SK-N-SH (cell line): ENCODE results near the gene ERC2. TPM values are rescaled to one million over a fixed set of nuclear protein-coding genes. Genes with fewer than 3 reads are reported as not detected.

Source experiments
- CTCF ChIA-PET: fragments of 300-600, 350-600 bp; formaldehyde crosslinking; extraction: SDS; loops from one replicate; lab custom pipeline; 2021; lab: Yijun Ruan, JAX
- POLR2A ChIA-PET: fragments of 350-600 bp; sonication (Branson Sonifier 250); formaldehyde crosslinking; extraction: SDS; loops from one replicate; lab custom pipeline; 2020; ENCODE audit warnings: antibody characterized with exemption, inconsistent platforms; lab: Yijun Ruan, JAX
- DNase-seq: peaks from one replicate; pipeline ENCODE4 v3.0.0; 2012
- H2AFZ ChIP-seq: fragments of 200-600 bp; sonication (generic); 2 replicates; pipeline ENCODE4 v1.8.1; 2016; ENCODE audit warnings: antibody characterized with exemption, mild to moderate bottlenecking, low read depth
- H3F3A ChIP-seq: fragments of 200-600 bp; sonication (generic); replicated peaks from 2 replicates; pipeline ENCODE3; 2016; ENCODE audit warnings: antibody characterized with exemption, mild to moderate bottlenecking; ENCODE audit not compliant: insufficient read depth
- H3K27ac ChIP-seq, 2 experiments: fragments of 200-500 bp in 1 of 2; fragments of 200-600 bp in 1 of 2; sonication (Bioruptor generic) in 1 of 2; sonication (generic), shearing (Covaris generic) in 1 of 2; 2 replicates each; pipeline versions ENCODE4 v1.5.1 to v1.6.1; 2014 to 2016; ENCODE audit warnings: low read depth in 2 of 2, inconsistent platforms in 1 of 2, low read length in 1 of 2, mild to moderate bottlenecking in 1 of 2, mixed read lengths in 1 of 2
- H3K27me3 ChIP-seq: fragments of 200-600 bp; sonication (generic), shearing (Covaris generic); 2 replicates; pipeline ENCODE4 v1.6.1; 2016; ENCODE audit warnings: mixed run types; ENCODE audit not compliant: insufficient read depth
- H3K36me3 ChIP-seq, 2 experiments: fragments of 200-500 bp in 1 of 2; fragments of 200-600 bp in 1 of 2; sonication (Bioruptor generic) in 1 of 2; sonication (generic) in 1 of 2; replicated peaks in 1 of 2; 2 replicates each; pipeline versions ENCODE3 to v1.5.1; 2014 to 2016; ENCODE audit warnings: low read length in 1 of 2, mild to moderate bottlenecking in 1 of 2; ENCODE audit not compliant: insufficient read depth in 2 of 2, control insufficient read depth in 1 of 2
- H3K4me1 ChIP-seq, 2 experiments: fragments of 200-500 bp in 1 of 2; fragments of 200-600 bp in 1 of 2; sonication (Bioruptor generic) in 1 of 2; sonication (generic), shearing (Covaris generic) in 1 of 2; 2 replicates each; pipeline versions ENCODE4 v1.5.1 to v1.6.1; 2014 to 2016; ENCODE audit warnings: low read depth in 1 of 2, low read length in 1 of 2, mixed run types in 1 of 2; ENCODE audit not compliant: insufficient read depth in 2 of 2, control insufficient read depth in 1 of 2
- H3K4me2 ChIP-seq: fragments of 200-600 bp; sonication (generic), shearing (Covaris generic); 2 replicates; pipeline ENCODE4 v1.6.1; 2017; ENCODE audit warnings: mixed run types
- H3K4me3 ChIP-seq, 2 experiments: fragments of 200-500 bp in 1 of 2; fragments of 200-600 bp in 1 of 2; sonication (Bioruptor generic) in 1 of 2; sonication (generic), shearing (Covaris generic) in 1 of 2; 2 replicates each; pipeline versions ENCODE4 v1.5.1 to v1.8.1; 2014 to 2016; ENCODE audit warnings: low read depth in 2 of 2, inconsistent platforms in 1 of 2, low read length in 1 of 2, mild to moderate bottlenecking in 1 of 2, mixed read lengths in 1 of 2, moderate library complexity in 1 of 2
- H3K79me2 ChIP-seq: fragments of 200-600 bp; sonication (generic); 2 replicates; pipeline ENCODE4 v1.8.1; 2017; ENCODE audit warnings: mild to moderate bottlenecking; ENCODE audit not compliant: insufficient read depth
- H3K9ac ChIP-seq: fragments of 200-600 bp; sonication (generic); 2 replicates; pipeline ENCODE4 v1.6.1; 2017; ENCODE audit warnings: mixed run types
- H3K9me2 ChIP-seq: fragments of 200-600 bp; sonication (generic); 2 replicates; pipeline ENCODE4 v1.6.1; 2017; ENCODE audit warnings: mixed run types
- H3K9me3 ChIP-seq: fragments of 200-600 bp; sonication (generic); 2 replicates; pipeline ENCODE4 v1.6.1; 2017; ENCODE audit warnings: mixed run types, mild to moderate bottlenecking, moderate library complexity
- H4K20me1 ChIP-seq: fragments of 200-600 bp; sonication (generic); 2 replicates; pipeline ENCODE4 v1.6.1; 2017; ENCODE audit warnings: mild to moderate bottlenecking, mixed run types; ENCODE audit not compliant: insufficient read depth
- ELF1 ChIP-seq: IDR thresholded peaks from 2 replicates; pipeline ENCODE4 v1.4.0; 2012
- FOXJ3 ChIP-seq: sonication (generic); formaldehyde crosslinking; IDR thresholded peaks from 2 replicates; pipeline ENCODE4 v1.5.1; 2020; ENCODE audit warnings: mild to moderate bottlenecking, missing genetic modification reagents
- FOXM1 ChIP-seq: IDR thresholded peaks from 2 replicates; pipeline ENCODE4 v1.4.0; 2012; ENCODE audit warnings: low read depth, mild to moderate bottlenecking
- GABPA ChIP-seq: IDR thresholded peaks from 2 replicates; pipeline ENCODE4 v1.4.0; 2012; ENCODE audit warnings: low read depth, mild to moderate bottlenecking
- GATA2 ChIP-seq: sonication (generic); formaldehyde crosslinking; IDR thresholded peaks from 2 replicates; pipeline ENCODE4 v1.5.0; 2020; ENCODE audit warnings: mild to moderate bottlenecking, missing genetic modification reagents
- IRF3 ChIP-seq: fragments of 150-350 bp; IDR thresholded peaks from 2 replicates; pipeline ENCODE4 v1.6.1; 2016; ENCODE audit warnings: mild to moderate bottlenecking, low read depth, low read length
- JUND ChIP-seq: IDR thresholded peaks from 2 replicates; pipeline ENCODE4 v1.4.0; 2012
- MEF2A ChIP-seq: IDR thresholded peaks from 2 replicates; pipeline ENCODE4 v1.4.0; 2012; ENCODE audit warnings: low read depth, borderline replicate concordance
- MXI1 ChIP-seq: IDR thresholded peaks from 2 replicates; pipeline ENCODE4 v1.6.1; 2012; ENCODE audit warnings: mild to moderate bottlenecking, low read depth, low read length, improper control_type of control experiment
- NFIC ChIP-seq: IDR thresholded peaks from 2 replicates; pipeline ENCODE4 v1.4.0; 2012; ENCODE audit warnings: borderline replicate concordance
- RXRA ChIP-seq: IDR thresholded peaks from 2 replicates; pipeline ENCODE4 v1.4.0; 2012; ENCODE audit warnings: low read depth, mild to moderate bottlenecking, borderline replicate concordance
- TAF1 ChIP-seq: IDR thresholded peaks from 2 replicates; pipeline ENCODE4 v1.6.1; 2012; ENCODE audit warnings: low read depth, mild to moderate bottlenecking, low read length, moderate library complexity, borderline replicate concordance
- TCF12 ChIP-seq: IDR thresholded peaks from 2 replicates; pipeline ENCODE4 v1.4.0; 2012
- USF1 ChIP-seq: IDR thresholded peaks from 2 replicates; pipeline ENCODE4 v1.4.0; 2012; ENCODE audit warnings: low read depth, borderline replicate concordance
- WGBS: methylation state at CpG from one replicate; pipeline ENCODE4 v1.1.6; 2017; ENCODE audit warnings: low lambda C conversion rate; 5-methylcytosine and 5-hydroxymethylcytosine counted together
- polyA plus RNA-seq, 3 experiments: library from polyadenylated mRNA; depleted of rRNA; stranded (reverse); fragments of >200 nt; gene quantifications; 2 replicates each; pipeline ENCODE4 v1.2.3, GENCODE V29; 2012

The ERC2 gene
- polyA plus RNA-seq, 1 of the 3 experiments (the other 2 are of a cell fraction) = 1.6 TPM

GRCh38 chr3:55870594-55870993 is 597.7 kb downstream of the ERC2 start:
- no peak overlapping the region for H3K4me3 ChIP-seq
- H3K79me2 ChIP-seq = no peaks in the 10 kb centered on the region
- 57% methylated on average over 5 of the region's 5 CpGs for WGBS
- no peak overlapping the region for H3K27ac ChIP-seq
- no peaks in the 10 kb centered on the region; a peak in 1 of 4 replicates for H3K4me1 ChIP-seq
- no peaks in the 10 kb centered on the region for H4K20me1 ChIP-seq
- no peaks in the 10 kb centered on the region for H3K27me3 ChIP-seq
- H3K4me2 ChIP-seq = no peak overlapping the region
- TF ChIP-seq FOXM1 = no peak
- no peak for TF ChIP-seq GATA2 (CRISPR knock-in tag)
- TF ChIP-seq MXI1 = no peak
- no peak for TF ChIP-seq USF1
- TF ChIP-seq JUND = no peak
- no peak for TF ChIP-seq FOXJ3
- no peak for TF ChIP-seq NFIC
- no peak for TF ChIP-seq IRF3
- no peak for TF ChIP-seq MEF2A
- TF ChIP-seq RXRA = no peak
- no peak overlapping the region for H3K9ac ChIP-seq
- ChIA-PET POLR2A (no interaction called here), CTCF (no interaction called here)
- H2AFZ ChIP-seq = no peak overlapping the region
- H3K9me2 ChIP-seq = no peaks in the 10 kb centered on the region
- no peaks in the 10 kb centered on the region for H3K36me3 ChIP-seq
- no peaks in the 10 kb centered on the region for H3K9me3 ChIP-seq
- DNase-seq = no peak
- no peaks in the 10 kb centered on the region for H3F3A ChIP-seq

DNA sequence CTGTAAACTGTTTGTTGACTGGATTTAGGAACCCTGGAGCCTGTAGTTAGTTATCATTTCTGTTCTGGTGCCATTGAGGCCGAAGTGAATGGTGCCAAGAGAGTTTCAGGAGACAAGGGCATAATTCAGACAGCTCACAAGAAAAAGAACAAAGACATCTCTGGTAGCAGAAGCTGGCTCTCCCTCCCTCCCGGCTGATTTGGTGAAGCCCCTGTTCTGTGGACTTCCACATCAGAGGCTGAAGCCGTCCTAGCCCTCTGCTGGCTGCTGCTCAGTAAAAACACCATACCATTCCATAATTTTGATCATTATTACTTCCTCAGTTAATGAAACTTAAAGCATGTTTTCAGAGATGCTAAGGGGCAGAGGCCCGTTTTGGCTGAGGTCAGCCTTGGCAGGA is 599.9 kb downstream of the ERC2 start:
- Histone ChIP-seq H3K36me3 (no peaks in the 10 kb centered on the region), H3K27me3 (no peaks in the 10 kb centered on the region), H3K4me3 (no peak overlapping the region), H3K4me2 (no peak overlapping the region), H3K9me2 (no peaks in the 10 kb centered on the region), H3K79me2 (no peaks in the 10 kb centered on the region), H2AFZ (no peak overlapping the region), H4K20me1 (no peaks in the 10 kb centered on the region), H3K9ac (no peak overlapping the region), H3K27ac (no peak overlapping the region), H3K9me3 (no peaks in the 10 kb centered on the region), H3K4me1 (no peaks in the 10 kb centered on the region; a peak in 1 of 4 replicates), H3F3A (no peaks in the 10 kb centered on the region)
- no peak for DNase-seq
- TF ChIP-seq GABPA (no peak), TCF12 (no peak), MEF2A (no peak), ELF1 (no peak), TAF1 (no peak)
- CTCF ChIA-PET = interaction anchor here (1.4 to 1.5 kb wide), 2 partner anchors 12 kb away, joined by 3 to 6 read pairs; no protein-coding TSS in a partner anchor
- 53% methylated on average over 4 of the region's 4 CpGs for WGBS
- POLR2A ChIA-PET = no interaction called here
